HL-60 (cell line): ENCODE results near the gene TRIM63.

Source experiments
- DNase-seq, 2 experiments: peaks; one replicate each; pipeline ENCODE4 v3.0.0-alpha.2; 2010 to 2020; ENCODE audit warnings: low read depth in 1 of 2, low spot score in 1 of 2
- H3K27ac ChIP-seq: fragments of 250-450 bp; sonication (Bioruptor Pico); replicated peaks from 2 replicates; pipeline ENCODE4 v1.5.1; 2020; ENCODE audit warnings: mild to moderate bottlenecking, moderate library complexity
- H3K27me3 ChIP-seq: fragments of 250-450 bp; sonication (Bioruptor Pico); 2 replicates; pipeline ENCODE4 v1.5.1; 2021; ENCODE audit warnings: mild to moderate bottlenecking, moderate library complexity; ENCODE audit not compliant: insufficient read depth, poor library complexity, severe bottlenecking
- H3K4me3 ChIP-seq: replicated peaks from 2 replicates; pipeline ENCODE4 v1.5.1; 2011; ENCODE audit warnings: mild to moderate bottlenecking, control low read depth, low read length; ENCODE audit not compliant: insufficient read depth
- GABPA ChIP-seq: IDR thresholded peaks from 2 replicates; pipeline ENCODE4 v1.6.1; 2012; ENCODE audit warnings: low read depth
- POLR2AphosphoS5 ChIP-seq: IDR thresholded peaks from 2 replicates; pipeline ENCODE4 v1.6.1; 2012; ENCODE audit warnings: low read depth
- SPI1 ChIP-seq: IDR thresholded peaks from 2 replicates; pipeline ENCODE4 v1.6.1; 2012; ENCODE audit warnings: low read depth, mild to moderate bottlenecking, borderline replicate concordance
- TF ChIP-seq, protein P1 (sequence below): IDR thresholded peaks from one replicate; pipeline ENCODE4 v1.5.1; 2011; ENCODE audit warnings: low read length, control low read depth, inconsistent platforms; ENCODE audit not compliant: insufficient read depth
- TF ChIP-seq, protein P2 (sequence below): IDR thresholded peaks from 2 replicates; pipeline ENCODE4 v1.6.1; 2012; ENCODE audit warnings: low read depth; ENCODE audit not compliant: insufficient replicate concordance

TRIM63 gene

GRCh38 chr1:26053718-26054560 is 13.5 kb downstream of the TRIM63 start:
- TF ChIP-seq SPI1 (no peak), GABPA (no peak), POLR2AphosphoS5 (no peak)
- TF ChIP-seq, protein P1, sequence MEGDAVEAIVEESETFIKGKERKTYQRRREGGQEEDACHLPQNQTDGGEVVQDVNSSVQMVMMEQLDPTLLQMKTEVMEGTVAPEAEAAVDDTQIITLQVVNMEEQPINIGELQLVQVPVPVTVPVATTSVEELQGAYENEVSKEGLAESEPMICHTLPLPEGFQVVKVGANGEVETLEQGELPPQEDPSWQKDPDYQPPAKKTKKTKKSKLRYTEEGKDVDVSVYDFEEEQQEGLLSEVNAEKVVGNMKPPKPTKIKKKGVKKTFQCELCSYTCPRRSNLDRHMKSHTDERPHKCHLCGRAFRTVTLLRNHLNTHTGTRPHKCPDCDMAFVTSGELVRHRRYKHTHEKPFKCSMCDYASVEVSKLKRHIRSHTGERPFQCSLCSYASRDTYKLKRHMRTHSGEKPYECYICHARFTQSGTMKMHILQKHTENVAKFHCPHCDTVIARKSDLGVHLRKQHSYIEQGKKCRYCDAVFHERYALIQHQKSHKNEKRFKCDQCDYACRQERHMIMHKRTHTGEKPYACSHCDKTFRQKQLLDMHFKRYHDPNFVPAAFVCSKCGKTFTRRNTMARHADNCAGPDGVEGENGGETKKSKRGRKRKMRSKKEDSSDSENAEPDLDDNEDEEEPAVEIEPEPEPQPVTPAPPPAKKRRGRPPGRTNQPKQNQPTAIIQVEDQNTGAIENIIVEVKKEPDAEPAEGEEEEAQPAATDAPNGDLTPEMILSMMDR: no peak
- TF ChIP-seq, protein P2, sequence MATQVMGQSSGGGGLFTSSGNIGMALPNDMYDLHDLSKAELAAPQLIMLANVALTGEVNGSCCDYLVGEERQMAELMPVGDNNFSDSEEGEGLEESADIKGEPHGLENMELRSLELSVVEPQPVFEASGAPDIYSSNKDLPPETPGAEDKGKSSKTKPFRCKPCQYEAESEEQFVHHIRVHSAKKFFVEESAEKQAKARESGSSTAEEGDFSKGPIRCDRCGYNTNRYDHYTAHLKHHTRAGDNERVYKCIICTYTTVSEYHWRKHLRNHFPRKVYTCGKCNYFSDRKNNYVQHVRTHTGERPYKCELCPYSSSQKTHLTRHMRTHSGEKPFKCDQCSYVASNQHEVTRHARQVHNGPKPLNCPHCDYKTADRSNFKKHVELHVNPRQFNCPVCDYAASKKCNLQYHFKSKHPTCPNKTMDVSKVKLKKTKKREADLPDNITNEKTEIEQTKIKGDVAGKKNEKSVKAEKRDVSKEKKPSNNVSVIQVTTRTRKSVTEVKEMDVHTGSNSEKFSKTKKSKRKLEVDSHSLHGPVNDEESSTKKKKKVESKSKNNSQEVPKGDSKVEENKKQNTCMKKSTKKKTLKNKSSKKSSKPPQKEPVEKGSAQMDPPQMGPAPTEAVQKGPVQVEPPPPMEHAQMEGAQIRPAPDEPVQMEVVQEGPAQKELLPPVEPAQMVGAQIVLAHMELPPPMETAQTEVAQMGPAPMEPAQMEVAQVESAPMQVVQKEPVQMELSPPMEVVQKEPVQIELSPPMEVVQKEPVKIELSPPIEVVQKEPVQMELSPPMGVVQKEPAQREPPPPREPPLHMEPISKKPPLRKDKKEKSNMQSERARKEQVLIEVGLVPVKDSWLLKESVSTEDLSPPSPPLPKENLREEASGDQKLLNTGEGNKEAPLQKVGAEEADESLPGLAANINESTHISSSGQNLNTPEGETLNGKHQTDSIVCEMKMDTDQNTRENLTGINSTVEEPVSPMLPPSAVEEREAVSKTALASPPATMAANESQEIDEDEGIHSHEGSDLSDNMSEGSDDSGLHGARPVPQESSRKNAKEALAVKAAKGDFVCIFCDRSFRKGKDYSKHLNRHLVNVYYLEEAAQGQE: no peak
- no peak overlapping the region for H3K27ac ChIP-seq
- H3K4me3 ChIP-seq: no peak overlapping the region
- peaks cover 4% of the 10 kb centered on the region for H3K27me3 ChIP-seq
- DNase-seq: peak; percentile 10 to 60

GRCh38 chr1:26050248-26050640 is 17.2 kb downstream of the TRIM63 start:
- H3K27ac ChIP-seq: no peak overlapping the region
- no peak for DNase-seq
- no peak overlapping the region for H3K4me3 ChIP-seq
- TF ChIP-seq, protein P1: no peak
- TF ChIP-seq SPI1 (no peak), GABPA (no peak), POLR2AphosphoS5 (no peak)
- TF ChIP-seq, protein P2: no peak
- peaks cover 24% of the 10 kb centered on the region for H3K27me3 ChIP-seq

DNA sequence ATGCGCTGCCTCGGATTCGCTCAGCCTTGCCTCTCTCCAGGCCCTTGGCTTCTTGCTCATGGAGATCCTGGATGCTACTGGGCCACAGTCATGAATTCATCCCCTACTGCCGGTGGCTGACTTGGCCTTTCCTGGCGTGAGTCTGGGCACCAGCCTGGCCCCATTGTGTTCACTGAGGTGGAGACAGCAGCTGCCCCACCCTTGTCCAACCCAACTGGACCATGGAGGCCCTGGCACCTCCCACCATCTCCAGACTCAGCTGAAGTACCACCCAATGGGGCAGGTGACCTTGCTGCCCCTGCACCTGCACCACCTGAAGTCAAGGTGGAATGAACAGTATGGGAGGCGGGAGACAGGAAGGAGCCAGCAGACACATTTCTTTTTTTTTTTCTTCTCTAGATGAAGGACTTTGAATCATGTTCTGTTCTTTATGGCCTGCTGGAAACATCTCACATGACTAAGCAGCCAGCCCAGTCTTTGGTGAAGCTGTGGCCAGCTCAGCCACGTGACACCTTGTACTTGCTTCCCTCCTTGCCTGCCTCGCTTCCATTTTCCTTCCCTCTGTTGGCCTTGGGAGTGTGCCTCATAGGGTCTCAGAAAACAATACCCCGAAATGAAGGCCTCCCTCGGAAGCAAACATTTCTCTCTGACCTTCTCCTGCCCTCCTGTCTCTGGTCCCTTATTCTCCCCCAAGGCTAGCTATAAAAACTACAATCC is 17.7 kb downstream of the TRIM63 start:
- Histone ChIP-seq H3K27me3 (peaks cover 30% of the 10 kb centered on the region), H3K4me3 (no peak overlapping the region), H3K27ac (no peak overlapping the region)
- peak in 1 of 2 experiments; percentile 20 for DNase-seq
- TF ChIP-seq GABPA (no peak), POLR2AphosphoS5 (no peak), SPI1 (no peak)
- TF ChIP-seq, protein P2: no peak
- TF ChIP-seq, protein P1: no peak
